HG02678 (cell line): Measurements from ENCODE around the gene LRFN5.
"Not testable (repeated sequence)": the region's sequence is repeated elsewhere in the genome, so short reads cannot be mapped to it uniquely, and the experiment has no call there.

ENCODE experiments used
- ATAC-seq: cut with Tn5 transposase; IDR thresholded peaks from one replicate; pipeline ENCODE4 v1.9.1; 2021; ENCODE audit warnings: mild to moderate bottlenecking, moderate library complexity; ENCODE audit not compliant: unreplicated experiment

Gene LRFN5

GRCh38 chr14:41878321-41878720 lies 271.6 kb downstream of the LRFN5 start:
- ATAC-seq = no peak

- ATAC-seq = no peak
These were observed 284.9 kb downstream of the LRFN5 start for GRCh38 chr14:41891624-41892023.

GRCh38 chr14:41899416-41899815 lies 292.7 kb downstream of the LRFN5 start:
- ATAC-seq = no peak

- ATAC-seq = no peak
These were observed 294.0 kb downstream of the LRFN5 start for GRCh38 chr14:41900644-41901043.

GRCh38 chr14:41901089-41901488 lies 294.4 kb downstream of the LRFN5 start:
- ATAC-seq = no peak

- no peak for ATAC-seq
These were observed 298.8 kb downstream of the LRFN5 start for GRCh38 chr14:41905394-41905964.

- not testable (repeated sequence) for ATAC-seq
These were observed 304.5 kb downstream of the LRFN5 start for GRCh38 chr14:41911155-41911554.

- no peak for ATAC-seq
These were observed 306.7 kb downstream of the LRFN5 start for GRCh38 chr14:41913398-41913797.

GRCh38 chr14:41915732-41916131 lies 309.1 kb downstream of the LRFN5 start:
- no peak for ATAC-seq

GRCh38 chr14:41916313-41916712 lies 309.6 kb downstream of the LRFN5 start:
- no peak for ATAC-seq

GRCh38 chr14:41925409-41925808 lies 318.7 kb downstream of the LRFN5 start:
- no peak for ATAC-seq

GRCh38 chr14:41950428-41951151 lies 343.9 kb downstream of the LRFN5 start:
- ATAC-seq = no peak
